ENCODE data around the gene TTC9B.

GRCh38 chr19:40191836-40192646 is 26.1 kb downstream of the TTC9B start:
- TF ChIP-seq ISL1 (CRISPR knock-in tag; IDR thresholded peaks at IDR 0.05) (no peak), POU6F1 (CRISPR knock-in tag; IDR thresholded peaks at IDR 0.05; ENCODE audit: borderline replicate concordance, low read depth) (no peak), TSHZ2 (CRISPR knock-in tag; IDR thresholded peaks at IDR 0.05) (no peak), RARB (CRISPR knock-in tag; IDR thresholded peaks at IDR 0.05) (no peak), ZNF8 (CRISPR knock-in tag; IDR thresholded peaks at IDR 0.05) (no peak), SNAI2 (CRISPR knock-in tag; IDR thresholded peaks at IDR 0.05) (no peak), PATZ1 (CRISPR knock-in tag; IDR thresholded peaks at IDR 0.05; ENCODE audit: borderline replicate concordance) (no peak), PPARA (CRISPR knock-in tag; IDR thresholded peaks at IDR 0.05; ENCODE audit: borderline replicate concordance) (no peak), CREB5 (CRISPR knock-in tag; IDR thresholded peaks at IDR 0.05; ENCODE audit: low read depth) (no peak), ZFP3 (CRISPR knock-in tag; IDR thresholded peaks at IDR 0.05) (no peak), ZNF565 (CRISPR knock-in tag; conservative IDR thresholded peaks at IDR 0.05; ENCODE audit: low read depth) (no peak), TCF4 (CRISPR knock-in tag; IDR thresholded peaks at IDR 0.05; ENCODE audit: borderline replicate concordance) (no peak), ZC3H10 (CRISPR knock-in tag; IDR thresholded peaks at IDR 0.05) (no peak), CSDC2 (CRISPR knock-in tag; IDR thresholded peaks at IDR 0.05) (no peak)
